Immature natural killer cell (primary cell): ENCODE data around the gene CCDC12. TPM values are rescaled to one million over a fixed set of nuclear protein-coding genes. Genes with fewer than 3 reads are reported as not detected.
A peak's percentile ranks its signal among the peaks of the same experiment; 100 is the strongest.

Experiments used
- DNase-seq, 3 donors: peaks; one replicate each; pipeline ENCODE4 v3.0.0; 2022; ENCODE audit warnings: mixed read lengths in 1 of 3
- H3K27ac Mint-ChIP-seq, 6 donors: one replicate each; pipeline ENCODE4 v1.8.0; 2020; ENCODE audit warnings: mixed read lengths in 6 of 6, mild to moderate bottlenecking in 5 of 6, inconsistent platforms in 4 of 6, moderate library complexity in 3 of 6
- H3K27me3 Mint-ChIP-seq, 3 donors: one replicate each; pipeline ENCODE4 v1.8.0; 2020 to 2021; ENCODE audit warnings: low read depth in 3 of 3, mild to moderate bottlenecking in 3 of 3, mixed read lengths in 3 of 3, moderate library complexity in 3 of 3, inconsistent platforms in 1 of 3
- H3K36me3 Mint-ChIP-seq, 3 donors: one replicate each; pipeline ENCODE4 v1.8.0; 2020; ENCODE audit warnings: mixed read lengths in 3 of 3, inconsistent platforms in 2 of 3, mild to moderate bottlenecking in 2 of 3
- H3K4me1 Mint-ChIP-seq, 2 donors: one replicate each; pipeline ENCODE4 v1.8.0; 2020; ENCODE audit warnings: inconsistent platforms in 2 of 2, mild to moderate bottlenecking in 2 of 2, mixed read lengths in 2 of 2, moderate library complexity in 1 of 2
- H3K4me3 Mint-ChIP-seq, 5 donors: one replicate each; pipeline ENCODE4 v1.8.0; 2020; ENCODE audit warnings: mild to moderate bottlenecking in 5 of 5, mixed read lengths in 5 of 5, inconsistent platforms in 3 of 5, moderate library complexity in 3 of 5
- H3K9me3 Mint-ChIP-seq, 6 donors: one replicate each; pipeline ENCODE4 v1.8.0; 2020; ENCODE audit warnings: mild to moderate bottlenecking in 6 of 6, mixed read lengths in 6 of 6, inconsistent platforms in 4 of 6, moderate library complexity in 3 of 6
- polyA plus RNA-seq, 3 donors: library from polyadenylated mRNA; unstranded; fragments of 300-500 nt; fragmentation: Illumina TruSeq; gene quantifications; one replicate each; pipeline ENCODE4 v1.2.3, GENCODE V29; 2021

The CCDC12 gene
- polyA plus RNA-seq, 3 donors from 2014 or later: 114 to 174 (median 129) TPM

GRCh38 chr3:46890132-46890531 is 86.4 kb downstream of the CCDC12 start:
- no peaks in the 10 kb centered on the region for H3K36me3 Mint-ChIP-seq

GRCh38 chr3:46889381-46890110 is 87.0 kb downstream of the CCDC12 start:
- Mint-ChIP-seq H3K27ac (no peak overlapping the region), H3K4me3 (no peak overlapping the region), H3K4me1 (peaks cover 9 to 12% of the 10 kb centered on the region in 2 donors), H3K36me3 (no peaks in the 10 kb centered on the region), H3K27me3 (peaks cover 7 to 16% (median 13%) of the 10 kb centered on the region in 3 donors), H3K9me3 (no peaks in the 10 kb centered on the region)
- DNase-seq: no peak

More at GRCh38 chr3:46890132-46890531, 86.4 kb downstream of the CCDC12 start:
- peaks cover 9 to 12% of the 10 kb centered on the region in 2 donors for H3K4me1 Mint-ChIP-seq
- H3K9me3 Mint-ChIP-seq: no peaks in the 10 kb centered on the region
- no peak for DNase-seq
- H3K27me3 Mint-ChIP-seq: peaks cover 8 to 18% (median 13%) of the 10 kb centered on the region in 3 donors
- H3K27ac Mint-ChIP-seq: no peak overlapping the region
- H3K4me3 Mint-ChIP-seq: no peak overlapping the region

- H3K4me3 Mint-ChIP-seq: no peak overlapping the region
- H3K36me3 Mint-ChIP-seq: no peaks in the 10 kb centered on the region
- H3K4me1 Mint-ChIP-seq: peaks cover 10 to 12% of the 10 kb centered on the region in 2 donors
- H3K27ac Mint-ChIP-seq: no peak overlapping the region
- H3K9me3 Mint-ChIP-seq: no peaks in the 10 kb centered on the region
- H3K27me3 Mint-ChIP-seq: peaks cover 10 to 13% (median 13%) of the 10 kb centered on the region in 3 donors
- no peak for DNase-seq
These were observed 87.8 kb downstream of the CCDC12 start for GRCh38 chr3:46888705-46889104.

GRCh38 chr3:46887980-46888494 is 88.5 kb downstream of the CCDC12 start:
- Mint-ChIP-seq H3K36me3 (no peaks in the 10 kb centered on the region), H3K27ac (no peak overlapping the region), H3K4me1 (peaks cover 12% of the 10 kb centered on the region in 2 donors), H3K27me3 (peaks cover 10 to 13% (median 13%) of the 10 kb centered on the region in 3 donors), H3K4me3 (no peak overlapping the region), H3K9me3 (no peaks in the 10 kb centered on the region)
- DNase-seq: no peak

- Mint-ChIP-seq H3K4me3 (no peak overlapping the region), H3K4me1 (peaks cover 3 to 8% of the 10 kb centered on the region in 2 donors), H3K27me3 (peaks cover 3 to 14% (median 11%) of the 10 kb centered on the region in 3 donors), H3K9me3 (no peaks in the 10 kb centered on the region), H3K36me3 (no peaks in the 10 kb centered on the region), H3K27ac (no peak overlapping the region)
- DNase-seq: no peak
These were observed 90.9 kb downstream of the CCDC12 start for GRCh38 chr3:46885612-46886011.

- Mint-ChIP-seq H3K4me1 (peaks cover 9 to 15% of the 10 kb centered on the region in 2 donors), H3K27ac (no peak overlapping the region), H3K4me3 (peak overlapping the region in 2 of 5 donors; percentile 18 to 48), H3K27me3 (peaks cover 8 to 15% (median 14%) of the 10 kb centered on the region in 3 donors), H3K36me3 (peaks cover 0 to 3% (median 3%) of the 10 kb centered on the region in 3 donors), H3K9me3 (no peaks in the 10 kb centered on the region)
- no peak for DNase-seq
These were observed 91.6 kb downstream of the CCDC12 start for GRCh38 chr3:46884929-46885328.

GRCh38 chr3:46884427-46884826 is 92.1 kb downstream of the CCDC12 start:
- DNase-seq: no peak
- H3K4me1 Mint-ChIP-seq: peaks cover 13 to 20% of the 10 kb centered on the region in 2 donors
- H3K27ac Mint-ChIP-seq: no peak overlapping the region
- peaks cover 0 to 3% (median 3%) of the 10 kb centered on the region in 3 donors for H3K36me3 Mint-ChIP-seq
- peaks cover 11 to 18% (median 14%) of the 10 kb centered on the region in 3 donors for H3K27me3 Mint-ChIP-seq
- H3K9me3 Mint-ChIP-seq: no peaks in the 10 kb centered on the region
- H3K4me3 Mint-ChIP-seq: peak overlapping the region in 1 of 5 donors; percentile 18

- no peak for DNase-seq
- Mint-ChIP-seq H3K27me3 (peaks cover 12 to 18% (median 14%) of the 10 kb centered on the region in 3 donors), H3K9me3 (no peaks in the 10 kb centered on the region), H3K27ac (no peak overlapping the region), H3K4me3 (peak overlapping the region; percentile 9 to 72 (median 42)), H3K36me3 (peaks cover 0 to 3% (median 3%) of the 10 kb centered on the region in 3 donors), H3K4me1 (peaks cover 19 to 26% of the 10 kb centered on the region in 2 donors)
These were observed 92.7 kb downstream of the CCDC12 start for GRCh38 chr3:46883830-46884185.

- Mint-ChIP-seq H3K27me3 (peaks cover 12 to 18% (median 13%) of the 10 kb centered on the region in 3 donors), H3K27ac (no peak overlapping the region), H3K9me3 (no peaks in the 10 kb centered on the region), H3K36me3 (peaks cover 0 to 3% (median 3%) of the 10 kb centered on the region in 3 donors), H3K4me1 (peaks cover 24 to 32% of the 10 kb centered on the region in 2 donors), H3K4me3 (peak overlapping the region; percentile 74 to 83 (median 79))
- DNase-seq: no peak
These were observed 93.3 kb downstream of the CCDC12 start for GRCh38 chr3:46883054-46883829.

GRCh38 chr3:46882377-46883053 is 94.0 kb downstream of the CCDC12 start:
- Mint-ChIP-seq H3K36me3 (peaks cover 0 to 3% (median 3%) of the 10 kb centered on the region in 3 donors), H3K4me3 (peak overlapping the region; percentile 74 to 83 (median 79)), H3K4me1 (peaks cover 27 to 33% of the 10 kb centered on the region in 2 donors), H3K27ac (no peak overlapping the region), H3K9me3 (no peaks in the 10 kb centered on the region), H3K27me3 (peaks cover 10 to 18% (median 12%) of the 10 kb centered on the region in 3 donors)
- DNase-seq: no peak

GRCh38 chr3:46881596-46882376 is 94.8 kb downstream of the CCDC12 start:
- Mint-ChIP-seq H3K9me3 (no peaks in the 10 kb centered on the region), H3K4me3 (peak overlapping the region; percentile 63 to 80 (median 71)), H3K27me3 (peaks cover 8 to 18% (median 12%) of the 10 kb centered on the region in 3 donors), H3K36me3 (peaks cover 0 to 3% (median 3%) of the 10 kb centered on the region in 3 donors), H3K27ac (no peak overlapping the region), H3K4me1 (peaks cover 27 to 33% of the 10 kb centered on the region in 2 donors)
- no peak for DNase-seq

- H3K27ac Mint-ChIP-seq: no peak overlapping the region
- H3K4me1 Mint-ChIP-seq: peaks cover 27 to 33% of the 10 kb centered on the region in 2 donors
- H3K27me3 Mint-ChIP-seq: peaks cover 8 to 18% (median 12%) of the 10 kb centered on the region in 3 donors
- no peak for DNase-seq
- H3K9me3 Mint-ChIP-seq: no peaks in the 10 kb centered on the region
- H3K4me3 Mint-ChIP-seq: peak overlapping the region; percentile 26 to 81 (median 57)
- H3K36me3 Mint-ChIP-seq: peaks cover 0 to 3% (median 3%) of the 10 kb centered on the region in 3 donors
These were observed 95.5 kb downstream of the CCDC12 start for GRCh38 chr3:46880884-46881595.
